Gastroesophageal sphincter (tissue), 4 donors: Measurements from ENCODE around the gene FRMD1. TPM values are rescaled to one million over a fixed set of nuclear protein-coding genes. Genes with fewer than 3 reads are reported as not detected.

ENCODE experiments used
- ATAC-seq: fragments of 150-250 bp; one replicate; pipeline ENCODE4 v1.9.1; 2016; ENCODE audit warnings: mild to moderate bottlenecking, moderate library complexity
- H3K27ac ChIP-seq, 4 donors: fragments of 200-600 bp; sonication (generic) in 3 of 4; 1 replicate in 3 of 4; 2 replicates in 1 of 4; pipeline ENCODE4 v1.5.1; 2016 to 2019
- H3K27me3 ChIP-seq: fragments of 200-600 bp; sonication (generic); one replicate; pipeline ENCODE4 v1.5.1; 2019
- H3K36me3 ChIP-seq, 2 donors: fragments of 200-600 bp; sonication (generic); one replicate each; pipeline ENCODE4 v1.5.1; 2019; ENCODE audit warnings: control low read depth in 1 of 2
- H3K4me1 ChIP-seq, 3 donors: fragments of 200-600 bp; sonication (generic); 1 replicate in 2 of 3; 2 replicates in 1 of 3; pipeline ENCODE4 v1.5.1; 2016 to 2019; ENCODE audit warnings: control low read depth in 2 of 3
- H3K4me3 ChIP-seq, 2 donors: fragments of 200-600 bp; sonication (generic); one replicate each; pipeline ENCODE4 v1.5.1; 2019; ENCODE audit warnings: mild to moderate bottlenecking in 1 of 2, moderate library complexity in 1 of 2
- H3K9me3 ChIP-seq, 3 donors: fragments of 200-600 bp; sonication (generic); one replicate each; pipeline ENCODE4 v1.5.1; 2017 to 2019; ENCODE audit warnings: control low read depth in 2 of 3
- EP300 ChIP-seq: sonication (generic); formaldehyde crosslinking; IDR thresholded peaks from one replicate; pipeline ENCODE4 v1.6.1; 2017; ENCODE audit warnings: antibody characterized with exemption, mild to moderate bottlenecking
- POLR2A ChIP-seq, 2 donors: fragments of 450-650 bp; IDR thresholded peaks; one replicate each; pipeline ENCODE4 v1.6.1; 2017; ENCODE audit warnings: antibody characterized with exemption in 2 of 2, mild to moderate bottlenecking in 2 of 2, moderate library complexity in 1 of 2
- POLR2AphosphoS5 ChIP-seq: sonication (generic); formaldehyde crosslinking; IDR thresholded peaks from one replicate; pipeline ENCODE4 v1.6.1; 2017; ENCODE audit warnings: antibody characterized with exemption
- WGBS, 2 donors: methylation state at CpG; one replicate each; pipeline ENCODE4 v1.1.5; 2018; ENCODE audit warnings: low coverage in 1 of 2; 5-methylcytosine and 5-hydroxymethylcytosine counted together
- total RNA-seq, 4 donors: library from RNA; depleted of rRNA; stranded (reverse); fragments of >200 nt; gene quantifications; one replicate each; pipeline ENCODE4 v1.1.0, GENCODE V29; 2016
- TF ChIP-seq, protein P1 (sequence below), 4 experiments: fragments of 200-600 bp in 2 of 4; fragments of 450-650 bp in 2 of 4; sonication (generic) in 1 of 4; IDR thresholded peaks; one replicate each; pipeline ENCODE4 v1.5.1; 2017 to 2019; ENCODE audit warnings: antibody characterized with exemption in 4 of 4, mild to moderate bottlenecking in 2 of 4, moderate library complexity in 2 of 4

The FRMD1 gene
- total RNA-seq, 4 donors from 2014 or later: 0.10 to 0.54 (median 0.23) TPM; not detected in 1

DNA sequence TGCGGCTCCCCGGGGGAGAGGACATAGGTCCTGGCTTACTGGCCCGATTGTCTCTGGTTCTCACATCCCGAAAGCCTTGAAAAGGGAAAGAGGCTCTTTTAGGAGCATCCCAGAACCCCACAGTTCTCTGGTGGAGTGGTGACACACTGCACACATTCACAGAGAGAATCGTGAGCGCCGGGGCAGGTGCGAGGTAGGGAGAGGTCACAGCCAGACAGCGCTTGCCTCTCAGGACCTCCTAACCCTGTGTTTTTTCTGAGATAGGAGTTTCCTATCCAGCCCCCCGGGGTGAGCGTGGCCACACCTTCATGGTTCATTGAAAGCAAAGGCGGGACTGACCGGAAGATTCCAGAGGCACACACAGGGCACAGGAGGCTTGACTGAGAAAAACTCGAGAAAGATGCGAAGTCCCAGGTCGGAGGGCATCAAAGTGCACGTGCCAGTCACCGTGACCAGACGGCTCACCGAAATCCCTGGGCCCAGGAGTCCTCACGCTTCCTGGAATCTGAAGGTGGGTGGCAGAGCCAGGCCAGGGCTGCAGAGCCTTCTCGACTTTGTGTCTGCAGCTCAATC is 46.5 kb upstream of the FRMD1 start:
- Histone ChIP-seq H3K4me1 (no peaks in the 10 kb centered on the region), H3K9me3 (no peaks in the 10 kb centered on the region), H3K4me3 (no peak overlapping the region), H3K36me3 (no peaks in the 10 kb centered on the region), H3K27ac (no peak overlapping the region), H3K27me3 (no peaks in the 10 kb centered on the region)
- no peak for ATAC-seq
- 80% methylated on average over 7 of the region's 22 CpGs; no CpG with 5 or more reads in 1 of the 2 donors for WGBS, 2 donors
- TF ChIP-seq POLR2AphosphoS5 (no peak), POLR2A (IDR thresholded peaks at IDR 0.05) (no peak), EP300 (no peak)
- TF ChIP-seq, protein P1, sequence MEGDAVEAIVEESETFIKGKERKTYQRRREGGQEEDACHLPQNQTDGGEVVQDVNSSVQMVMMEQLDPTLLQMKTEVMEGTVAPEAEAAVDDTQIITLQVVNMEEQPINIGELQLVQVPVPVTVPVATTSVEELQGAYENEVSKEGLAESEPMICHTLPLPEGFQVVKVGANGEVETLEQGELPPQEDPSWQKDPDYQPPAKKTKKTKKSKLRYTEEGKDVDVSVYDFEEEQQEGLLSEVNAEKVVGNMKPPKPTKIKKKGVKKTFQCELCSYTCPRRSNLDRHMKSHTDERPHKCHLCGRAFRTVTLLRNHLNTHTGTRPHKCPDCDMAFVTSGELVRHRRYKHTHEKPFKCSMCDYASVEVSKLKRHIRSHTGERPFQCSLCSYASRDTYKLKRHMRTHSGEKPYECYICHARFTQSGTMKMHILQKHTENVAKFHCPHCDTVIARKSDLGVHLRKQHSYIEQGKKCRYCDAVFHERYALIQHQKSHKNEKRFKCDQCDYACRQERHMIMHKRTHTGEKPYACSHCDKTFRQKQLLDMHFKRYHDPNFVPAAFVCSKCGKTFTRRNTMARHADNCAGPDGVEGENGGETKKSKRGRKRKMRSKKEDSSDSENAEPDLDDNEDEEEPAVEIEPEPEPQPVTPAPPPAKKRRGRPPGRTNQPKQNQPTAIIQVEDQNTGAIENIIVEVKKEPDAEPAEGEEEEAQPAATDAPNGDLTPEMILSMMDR (IDR thresholded peaks at IDR 0.05): no peak

DNA sequence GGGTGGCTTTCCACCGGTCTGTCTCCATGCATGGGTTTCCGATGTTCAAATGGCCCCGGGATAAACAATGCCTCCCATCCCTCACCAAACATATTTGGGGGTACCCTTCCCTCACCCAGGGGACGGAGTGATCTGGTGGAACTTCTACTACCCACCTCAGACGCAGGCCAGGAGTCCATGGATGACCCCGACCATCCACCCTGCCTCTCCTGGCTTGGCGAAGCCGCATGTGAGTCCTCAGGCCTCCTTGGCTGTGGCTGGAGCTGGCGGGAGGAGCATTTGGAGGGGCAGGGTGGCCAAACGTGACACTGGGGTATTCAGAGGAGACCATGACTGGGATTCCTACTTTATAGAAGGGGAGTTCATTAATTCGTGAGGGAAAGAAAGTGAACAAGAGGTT is 45.9 kb upstream of the FRMD1 start:
- no peak for ATAC-seq
- H3K9me3 ChIP-seq: no peaks in the 10 kb centered on the region
- no peak overlapping the region for H3K27ac ChIP-seq
- TF ChIP-seq, protein P1 (IDR thresholded peaks at IDR 0.05): no peak
- TF ChIP-seq POLR2A (IDR thresholded peaks at IDR 0.05) (no peak), POLR2AphosphoS5 (no peak), EP300 (no peak)
- no peaks in the 10 kb centered on the region for H3K36me3 ChIP-seq
- H3K4me1 ChIP-seq: no peaks in the 10 kb centered on the region
- WGBS, 2 donors: 76 to 81% methylated on average over 2 to 5 of the region's 11 CpGs
- H3K4me3 ChIP-seq: no peak overlapping the region
- no peaks in the 10 kb centered on the region for H3K27me3 ChIP-seq

DNA sequence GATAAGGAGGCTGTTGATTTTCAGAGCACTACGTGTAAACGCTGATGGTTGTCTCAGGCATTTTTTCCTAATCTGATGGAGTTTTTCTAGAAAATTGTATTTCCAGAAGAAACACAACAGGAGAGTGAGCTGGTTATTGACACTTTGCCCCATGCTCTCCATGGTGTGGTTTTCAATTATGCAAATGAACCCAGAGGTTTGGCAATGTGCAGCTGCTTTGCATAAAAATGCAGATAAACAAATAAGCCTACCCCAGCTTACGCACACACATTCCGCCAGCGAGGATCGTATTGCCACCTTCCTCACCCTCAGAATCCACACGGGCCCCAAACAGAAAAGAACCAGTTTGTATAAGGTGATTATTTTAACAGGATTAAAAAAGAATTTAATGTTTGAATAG is 45.1 kb upstream of the FRMD1 start:
- no peaks in the 10 kb centered on the region for H3K4me1 ChIP-seq
- H3K4me3 ChIP-seq: no peak overlapping the region
- ATAC-seq: no peak
- H3K27ac ChIP-seq: no peak overlapping the region
- no peaks in the 10 kb centered on the region for H3K36me3 ChIP-seq
- TF ChIP-seq POLR2AphosphoS5 (no peak), POLR2A (IDR thresholded peaks at IDR 0.05) (no peak), EP300 (no peak)
- TF ChIP-seq, protein P1 (IDR thresholded peaks at IDR 0.05): no peak
- no peaks in the 10 kb centered on the region for H3K9me3 ChIP-seq
- WGBS, 2 donors: 82 to 91% methylated on average over 7 of the region's 7 CpGs
- H3K27me3 ChIP-seq: no peaks in the 10 kb centered on the region

DNA sequence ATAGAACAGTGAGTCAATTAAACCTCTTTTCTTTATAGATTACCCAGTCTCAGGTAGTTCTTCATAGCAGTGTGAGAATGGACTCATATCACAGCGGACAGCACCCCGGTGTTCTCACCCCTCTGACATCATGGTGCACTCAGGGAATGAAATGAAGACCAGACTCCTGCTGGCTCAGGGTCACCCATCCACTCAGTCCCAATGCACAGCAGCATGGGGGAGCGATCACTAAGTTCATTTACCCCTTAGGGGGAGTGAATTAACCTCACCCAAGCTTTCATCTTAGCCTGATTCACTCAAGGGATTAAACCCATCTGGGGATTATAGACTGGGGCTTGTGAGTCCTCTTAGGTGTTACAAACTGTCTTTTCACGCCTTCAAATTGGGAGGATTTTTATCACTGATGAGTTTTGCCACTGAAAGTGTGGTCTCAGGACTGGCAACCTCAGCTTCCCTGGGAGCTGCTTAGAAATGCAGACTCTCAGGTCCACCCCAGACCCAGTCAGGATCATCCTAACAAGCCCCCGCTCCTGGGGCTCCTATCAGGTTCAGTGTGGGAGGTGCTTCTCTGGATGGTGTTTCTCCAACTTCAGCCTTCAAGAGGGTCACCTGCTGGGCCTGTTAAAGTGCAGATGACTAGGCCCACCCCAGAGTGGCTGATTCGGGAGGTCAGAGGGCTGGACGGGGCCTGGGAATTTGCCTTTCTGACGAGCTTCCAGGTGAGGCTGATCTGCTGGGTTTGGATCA is 44.3 kb upstream of the FRMD1 start:
- no peak for TF ChIP-seq POLR2A (IDR thresholded peaks at IDR 0.05)
- TF ChIP-seq EP300: no peak
- no peaks in the 10 kb centered on the region for H3K27me3 ChIP-seq
- H3K36me3 ChIP-seq: no peaks in the 10 kb centered on the region
- no peak for ATAC-seq
- no peaks in the 10 kb centered on the region for H3K4me1 ChIP-seq
- no peak overlapping the region for H3K27ac ChIP-seq
- WGBS, 2 donors: 89% methylated on average over 5 of the region's 8 CpGs; no CpG with 5 or more reads in 1 of the 2 donors
- H3K9me3 ChIP-seq: no peaks in the 10 kb centered on the region
- H3K4me3 ChIP-seq: no peak overlapping the region

DNA sequence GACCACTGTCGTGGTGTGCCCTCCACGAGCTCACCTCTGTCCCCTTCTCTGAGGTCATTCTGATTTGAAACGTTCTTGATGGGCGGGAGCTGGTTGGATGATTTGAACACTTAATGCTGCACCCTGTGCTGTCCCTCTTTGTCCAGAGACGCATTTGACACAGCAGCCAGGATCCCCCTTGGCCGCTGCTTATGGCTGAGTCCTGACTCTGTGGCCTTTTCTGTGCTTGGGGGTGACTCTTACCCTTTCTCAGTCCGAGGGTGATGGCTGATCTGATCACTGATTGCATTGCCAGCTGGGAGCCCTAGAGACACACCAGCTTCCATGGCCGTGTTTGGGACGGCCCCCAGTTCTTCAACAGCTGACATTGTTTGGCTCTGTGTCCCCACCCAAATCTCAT is 43.5 kb upstream of the FRMD1 start:
- Histone ChIP-seq H3K36me3 (no peaks in the 10 kb centered on the region), H3K9me3 (no peaks in the 10 kb centered on the region), H3K4me3 (no peak overlapping the region), H3K4me1 (no peaks in the 10 kb centered on the region), H3K27ac (no peak overlapping the region), H3K27me3 (no peaks in the 10 kb centered on the region)
- WGBS, 2 donors: 97 to 100% methylated on average over 1 to 5 of the region's 9 CpGs
- ATAC-seq: no peak
- no peak for TF ChIP-seq POLR2A (IDR thresholded peaks at IDR 0.05)
- TF ChIP-seq, protein P1 (IDR thresholded peaks at IDR 0.05): no peak
- TF ChIP-seq POLR2AphosphoS5: no peak
- no peak for TF ChIP-seq EP300
